Femur (tissue), 1 donor: ENCODE measurements around the gene TFPI.
A peak's percentile ranks its signal among the peaks of the same experiment; 100 is the strongest.

Experiments
- DNase-seq: peaks from one replicate; pipeline ENCODE4 v3.0.0-alpha.2; 2017

The TFPI gene

GRCh38 chr2:187502467-187502866, 51.8 kb downstream of the TFPI start:
- no peak for DNase-seq

GRCh38 chr2:187500585-187501359, 53.5 kb downstream of the TFPI start:
- DNase-seq, result no peak

- DNase-seq, result peak; percentile 72
These were observed 54.2 kb downstream of the TFPI start for GRCh38 chr2:187499941-187500532.

- no peak for DNase-seq
These were observed 56.3 kb downstream of the TFPI start for GRCh38 chr2:187497858-187498463.

- no peak for DNase-seq
These were observed 57.1 kb downstream of the TFPI start for GRCh38 chr2:187497140-187497539.

GRCh38 chr2:187495324-187495723, 58.9 kb downstream of the TFPI start:
- no peak for DNase-seq

- no peak for DNase-seq
These were observed 60.2 kb downstream of the TFPI start for GRCh38 chr2:187493877-187494568.

- DNase-seq, result no peak
These were observed 61.1 kb downstream of the TFPI start for GRCh38 chr2:187493180-187493579.

DNA sequence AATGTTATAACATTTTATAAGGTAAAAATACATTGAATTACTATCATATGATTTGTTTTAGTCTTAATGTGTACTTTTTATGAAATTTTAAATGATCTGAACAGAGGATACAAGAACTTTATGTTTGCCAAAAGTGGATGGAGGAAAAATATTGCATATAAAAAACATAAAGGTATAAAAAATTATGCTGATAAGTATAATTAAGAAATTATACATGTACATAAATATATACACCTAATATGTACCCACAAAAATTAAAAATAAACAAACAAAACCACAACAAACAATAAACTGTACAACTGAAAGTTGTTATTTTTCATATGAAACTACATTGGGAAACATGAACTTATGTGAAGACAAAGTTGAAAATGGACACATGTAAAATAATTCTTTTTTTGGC, 68.0 kb downstream of the TFPI start:
- no peak for DNase-seq

GRCh38 chr2:187485523-187485922, 68.7 kb downstream of the TFPI start:
- DNase-seq, result no peak

GRCh38 chr2:187483537-187483936, 70.7 kb downstream of the TFPI start:
- DNase-seq, result no peak

DNA sequence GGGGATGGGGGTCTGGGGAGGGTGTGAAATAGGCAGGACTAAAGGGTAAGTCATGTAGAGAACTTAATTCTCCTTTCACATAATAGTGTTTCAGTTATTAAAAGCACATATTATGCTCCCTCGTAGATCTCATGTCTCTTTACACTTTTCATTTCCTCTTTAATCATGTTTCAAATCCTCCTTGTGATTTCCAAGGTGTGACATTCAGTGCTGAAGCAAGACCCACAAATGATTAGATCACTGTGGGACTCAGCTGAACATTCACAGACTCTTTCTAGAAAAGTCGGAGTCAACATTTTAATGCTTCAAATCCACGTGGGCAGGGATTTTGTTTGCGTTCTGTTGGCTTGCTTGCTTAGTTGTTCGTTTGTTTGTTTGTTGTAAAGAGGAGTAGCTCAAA, 71.4 kb downstream of the TFPI start:
- DNase-seq, result no peak

DNA sequence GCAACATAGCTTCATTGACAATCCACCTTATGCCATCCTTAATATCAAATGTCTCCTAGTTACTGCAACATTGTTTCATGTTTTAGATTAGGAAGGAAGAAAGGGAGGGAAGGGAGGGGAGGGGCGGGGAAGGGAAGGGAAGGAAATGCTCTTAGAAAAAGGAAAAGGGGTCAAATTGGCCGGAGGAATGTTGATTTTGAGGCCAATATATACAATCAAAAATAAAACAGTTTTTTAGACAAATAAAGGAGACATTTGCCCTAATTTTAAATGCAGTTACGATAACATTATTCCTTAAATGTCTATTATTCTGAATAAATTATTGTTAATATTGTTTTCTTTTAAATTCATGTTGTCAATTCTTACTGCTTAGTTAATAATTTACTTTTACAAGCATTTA, 72.7 kb downstream of the TFPI start:
- DNase-seq, result no peak

DNA sequence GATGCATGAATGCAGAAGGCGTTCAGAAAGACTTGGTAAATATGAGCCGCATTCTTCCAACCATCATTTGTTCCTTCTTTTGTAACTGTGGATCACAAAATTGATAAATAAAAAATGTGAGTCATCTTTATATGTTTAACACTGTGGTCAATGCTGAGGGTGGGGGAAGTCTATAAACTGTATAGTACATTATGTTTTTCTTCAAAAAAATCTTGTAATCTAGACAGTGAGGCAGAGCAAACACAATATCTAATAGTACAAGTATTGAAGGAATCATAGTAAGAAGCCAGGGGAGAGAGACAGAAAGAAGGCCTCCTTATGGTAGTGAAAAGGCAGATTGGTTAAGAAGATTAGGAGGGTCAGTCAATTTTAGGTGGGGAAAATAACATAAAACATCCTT, 75.5 kb downstream of the TFPI start:
- no peak for DNase-seq

- no peak for DNase-seq
These were observed 77.2 kb downstream of the TFPI start for GRCh38 chr2:187477051-187477450.

DNA sequence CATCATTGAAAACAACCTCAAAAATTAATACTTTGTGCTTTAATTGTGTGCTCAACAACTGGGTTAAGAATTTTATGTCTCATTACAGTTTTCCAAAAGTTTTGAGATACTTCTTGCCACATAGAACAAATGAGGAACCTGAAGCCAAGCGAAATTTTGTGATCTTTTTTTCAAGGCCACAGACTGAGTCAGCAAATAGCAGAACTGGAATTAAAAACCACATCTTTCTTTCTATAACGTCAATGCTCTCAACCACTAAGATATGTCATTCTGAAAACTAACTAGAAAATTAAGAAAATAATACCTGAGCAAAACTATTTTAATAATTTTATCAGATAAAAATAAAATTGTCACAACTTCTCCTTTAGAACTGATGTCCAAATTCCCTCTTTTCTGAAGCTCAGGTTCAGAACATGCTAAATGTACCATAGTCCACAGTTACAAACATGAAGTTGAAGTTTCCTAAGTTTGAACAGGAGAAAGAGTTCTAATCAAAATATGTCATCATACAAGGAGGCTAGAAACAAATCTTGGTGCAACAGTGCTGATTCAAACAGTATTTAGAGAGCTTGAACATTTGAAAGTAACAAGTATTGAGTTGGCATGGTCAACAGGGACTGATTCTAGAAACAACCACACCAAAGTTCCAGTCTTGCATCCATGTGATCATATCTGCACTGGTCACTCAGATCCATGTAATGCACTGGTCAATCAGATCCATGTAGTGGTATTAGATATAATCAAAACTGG, 78.6 kb downstream of the TFPI start:
- no peak for DNase-seq

- DNase-seq, result no peak
These were observed 83.5 kb downstream of the TFPI start for GRCh38 chr2:187470698-187471097.

DNA sequence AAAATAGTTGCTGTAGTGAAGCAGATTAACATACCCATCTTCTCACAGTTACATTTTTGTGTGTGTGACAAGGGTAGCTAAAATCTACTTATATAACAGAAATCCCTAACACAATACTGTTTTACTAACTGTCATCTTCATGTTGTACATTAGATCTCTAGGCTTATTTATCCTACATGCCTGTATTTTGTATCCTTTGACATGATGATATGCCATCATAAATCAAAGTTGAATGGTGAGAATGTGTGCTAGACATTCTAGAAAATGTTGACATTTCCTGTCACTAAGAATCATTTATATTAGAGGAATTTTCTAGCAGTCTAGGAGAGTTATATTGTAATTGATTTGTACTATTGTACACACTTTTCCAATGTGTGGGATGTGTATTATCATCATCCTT, 84.7 kb downstream of the TFPI start:
- no peak for DNase-seq

DNA sequence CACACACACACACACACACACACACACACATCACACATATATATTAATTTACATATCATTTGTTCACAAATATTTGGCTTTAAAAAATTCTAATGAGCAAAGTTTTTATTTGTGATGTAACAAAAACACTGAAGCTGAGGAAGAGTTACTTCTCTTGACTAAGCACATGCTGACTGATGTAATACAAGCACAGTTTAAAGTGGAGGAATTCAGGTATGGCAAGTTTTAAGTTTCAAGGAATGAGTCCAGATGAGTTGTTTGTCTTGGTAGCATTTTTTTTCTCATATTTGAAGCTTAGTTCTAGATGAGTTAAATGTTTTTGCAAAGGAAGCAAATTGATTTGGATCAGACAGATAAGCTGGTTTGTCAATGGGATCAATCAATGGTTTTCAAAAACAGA, 86.0 kb downstream of the TFPI start:
- no peak for DNase-seq

DNA sequence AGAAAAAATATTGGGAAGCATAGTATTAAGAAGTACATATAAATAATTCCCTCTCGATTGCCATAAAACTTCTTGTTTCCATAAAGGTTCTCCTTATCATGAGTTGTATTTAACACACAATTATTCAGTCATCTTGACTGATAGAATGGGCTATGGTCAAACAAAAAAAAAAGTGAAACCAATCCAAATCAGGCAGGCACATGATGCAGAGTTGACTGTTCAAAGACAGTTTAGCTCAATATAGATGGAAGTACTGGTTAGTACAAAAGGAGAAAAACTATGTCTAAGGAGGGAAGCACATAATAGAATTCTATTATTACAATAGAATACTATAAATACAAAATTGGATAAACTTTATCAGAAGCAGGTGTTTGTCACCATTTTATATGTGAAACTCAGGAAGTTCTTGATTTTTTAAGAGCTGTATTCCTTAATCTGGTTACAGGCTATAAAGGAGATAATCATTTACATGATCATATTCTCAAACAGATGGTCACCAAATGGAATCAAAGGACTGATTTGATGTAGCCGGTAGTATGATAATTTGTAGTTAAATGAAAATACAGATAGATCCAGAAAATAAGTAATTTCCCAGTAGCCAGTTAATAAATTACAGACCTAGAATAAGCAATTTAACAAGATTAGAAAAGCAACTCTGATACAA, 88.0 kb downstream of the TFPI start:
- no peak for DNase-seq

- DNase-seq, result no peak
These were observed 91.4 kb downstream of the TFPI start for GRCh38 chr2:187462839-187463238.
